GM23338 (cell line): ENCODE measurements around the gene LGALS13. TPM values are rescaled to one million over a fixed set of nuclear protein-coding genes. Genes with fewer than 3 reads are reported as not detected.

Source experiments
- ATAC-seq: fragments of 200-7000 bp; cut with Tn5 transposase; 3 replicates; pipeline ENCODE4 v1.9.1; 2020
- DNase-seq: peaks from one replicate; pipeline ENCODE4 v3.0.0-alpha.2; 2015; ENCODE audit warnings: low spot score
- H2AFZ ChIP-seq: fragments of 200-600 bp; sonication (generic); 2 replicates; pipeline ENCODE4 v1.8.0; 2016; ENCODE audit warnings: antibody characterized with exemption, mild to moderate bottlenecking, moderate library complexity
- H3F3A ChIP-seq: fragments of 200-600 bp; sonication (generic); replicated peaks from 2 replicates; pipeline ENCODE4 v1.8.0; 2017; ENCODE audit warnings: antibody characterized with exemption, mixed run types, low read depth
- H3K27ac ChIP-seq: fragments of 200-600 bp; sonication (generic); 2 replicates; pipeline ENCODE4 v1.6.1; 2016; ENCODE audit warnings: low read depth
- H3K27me3 ChIP-seq: fragments of 200-600 bp; sonication (generic); 2 replicates; pipeline ENCODE4 v1.8.0; 2016; ENCODE audit warnings: mild to moderate bottlenecking, mixed run types, moderate library complexity; ENCODE audit not compliant: insufficient read depth
- H3K36me3 ChIP-seq: fragments of 200-600 bp; sonication (generic); 2 replicates; pipeline ENCODE4 v1.8.0; 2016; ENCODE audit warnings: mild to moderate bottlenecking; ENCODE audit not compliant: insufficient read depth
- H3K4me1 ChIP-seq: fragments of 200-600 bp; sonication (generic); 2 replicates; pipeline ENCODE4 v1.8.0; 2016; ENCODE audit warnings: mild to moderate bottlenecking, moderate library complexity; ENCODE audit not compliant: insufficient read depth
- H3K4me2 ChIP-seq: fragments of 200-600 bp; sonication (generic); 2 replicates; pipeline ENCODE4 v1.7.1; 2017; ENCODE audit warnings: mixed run types
- H3K4me3 ChIP-seq: fragments of 200-600 bp; sonication (generic); 2 replicates; pipeline ENCODE4 v1.6.1; 2016; ENCODE audit warnings: mixed run types
- H3K79me2 ChIP-seq: fragments of 200-600 bp; sonication (generic); replicated peaks from 2 replicates; pipeline ENCODE4 v1.8.0; 2017; ENCODE audit warnings: mild to moderate bottlenecking; ENCODE audit not compliant: insufficient read depth
- H3K9me2 ChIP-seq: fragments of 200-600 bp; sonication (generic); 2 replicates; pipeline ENCODE4 v1.8.0; 2017; ENCODE audit not compliant: insufficient read depth
- H4K20me1 ChIP-seq: fragments of 200-600 bp; sonication (generic); replicated peaks from 2 replicates; pipeline ENCODE4 v1.8.0; 2017; ENCODE audit warnings: mild to moderate bottlenecking; ENCODE audit not compliant: insufficient read depth
- H3K27ac Mint-ChIP-seq: 2 replicates; pipeline ENCODE4 v1.8.0; 2020; ENCODE audit warnings: inconsistent platforms, mild to moderate bottlenecking, moderate library complexity, mixed read lengths
- H3K27me3 Mint-ChIP-seq: 3 replicates; pipeline ENCODE4 v1.8.0; 2022; ENCODE audit warnings: low read depth, mild to moderate bottlenecking, moderate library complexity, mixed read lengths, inconsistent platforms; ENCODE audit not compliant: insufficient read depth, poor library complexity
- H3K36me3 Mint-ChIP-seq: 3 replicates; pipeline ENCODE4 v1.8.0; 2021; ENCODE audit warnings: low read depth, mild to moderate bottlenecking, inconsistent platforms, moderate library complexity, mixed read lengths
- H3K4me1 Mint-ChIP-seq: 3 replicates; pipeline ENCODE4 v1.8.0; 2020; ENCODE audit warnings: mild to moderate bottlenecking, inconsistent platforms, mixed read lengths
- H3K4me3 Mint-ChIP-seq: 3 replicates; pipeline ENCODE4 v1.8.0; 2021; ENCODE audit warnings: moderate library complexity, mild to moderate bottlenecking, inconsistent platforms, mixed read lengths
- H3K9me3 Mint-ChIP-seq: 3 replicates; pipeline ENCODE4 v1.8.0; 2020; ENCODE audit warnings: moderate library complexity, mild to moderate bottlenecking, inconsistent platforms, mixed read lengths
- JUNB ChIP-seq: IDR thresholded peaks from one replicate; pipeline ENCODE4 v1.6.1; 2016; ENCODE audit warnings: antibody characterized with exemption; ENCODE audit not compliant: unreplicated experiment
- ZNF462 ChIP-seq: fragments of 250-450 bp; sonication (Bioruptor Pico); IDR thresholded peaks from 2 replicates; pipeline ENCODE4 v1.5.0; 2020; ENCODE audit warnings: mild to moderate bottlenecking, moderate library complexity
- polyA plus RNA-seq: library from polyadenylated mRNA; unstranded; fragments of >200 nt; fragmentation: Nextera tagmentation; extraction: Ambion mirVana; gene quantifications from 2 replicates; pipeline ENCODE4 v1.2.1, GENCODE V29; 2016
- total RNA-seq: library from RNA; depleted of rRNA; stranded (reverse); fragments of >200 nt; shearing (Covaris generic); gene quantifications from 2 replicates; pipeline ENCODE4 v1.2.3, GENCODE V29; 2014
- TF ChIP-seq, protein P1 (sequence below), 2 experiments: fragments of 200-600 bp in 1 of 2; sonication (generic) in 1 of 2; conservative IDR thresholded peaks; 2 replicates each; pipeline versions ENCODE4 v1.5.1 to v1.6.1; 2016 to 2017; ENCODE audit warnings: antibody characterized with exemption in 2 of 2, low read depth in 2 of 2, mild to moderate bottlenecking in 2 of 2, moderate library complexity in 1 of 2
- TF ChIP-seq, protein P2 (sequence below): IDR thresholded peaks from one replicate; pipeline ENCODE4 v1.6.1; 2018; ENCODE audit warnings: antibody characterized with exemption; ENCODE audit not compliant: unreplicated experiment

The LGALS13 gene
- total and polyA plus RNA-seq, 2 experiments from 2014 or later = not detected

DNA sequence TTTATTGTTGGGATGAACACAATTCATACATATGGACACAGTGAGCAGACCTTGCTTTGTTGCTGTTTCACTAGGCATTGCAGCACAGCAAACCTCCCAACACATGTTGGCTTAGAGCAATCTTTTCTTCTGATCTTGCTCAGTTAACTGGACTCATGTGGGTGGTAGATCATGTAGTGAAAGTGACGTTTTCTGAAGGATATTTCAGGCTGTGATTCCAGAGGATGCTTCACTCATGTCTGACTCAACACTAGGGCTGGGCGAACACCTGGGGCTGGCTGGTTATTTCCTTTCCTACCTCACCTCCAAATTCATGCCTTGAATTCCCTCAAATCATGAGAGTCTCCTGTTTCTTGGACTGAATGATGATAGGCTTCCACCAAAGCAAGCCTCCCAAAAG is 14.3 kb upstream of the LGALS13 start (continued):
- TF ChIP-seq, protein P1, sequence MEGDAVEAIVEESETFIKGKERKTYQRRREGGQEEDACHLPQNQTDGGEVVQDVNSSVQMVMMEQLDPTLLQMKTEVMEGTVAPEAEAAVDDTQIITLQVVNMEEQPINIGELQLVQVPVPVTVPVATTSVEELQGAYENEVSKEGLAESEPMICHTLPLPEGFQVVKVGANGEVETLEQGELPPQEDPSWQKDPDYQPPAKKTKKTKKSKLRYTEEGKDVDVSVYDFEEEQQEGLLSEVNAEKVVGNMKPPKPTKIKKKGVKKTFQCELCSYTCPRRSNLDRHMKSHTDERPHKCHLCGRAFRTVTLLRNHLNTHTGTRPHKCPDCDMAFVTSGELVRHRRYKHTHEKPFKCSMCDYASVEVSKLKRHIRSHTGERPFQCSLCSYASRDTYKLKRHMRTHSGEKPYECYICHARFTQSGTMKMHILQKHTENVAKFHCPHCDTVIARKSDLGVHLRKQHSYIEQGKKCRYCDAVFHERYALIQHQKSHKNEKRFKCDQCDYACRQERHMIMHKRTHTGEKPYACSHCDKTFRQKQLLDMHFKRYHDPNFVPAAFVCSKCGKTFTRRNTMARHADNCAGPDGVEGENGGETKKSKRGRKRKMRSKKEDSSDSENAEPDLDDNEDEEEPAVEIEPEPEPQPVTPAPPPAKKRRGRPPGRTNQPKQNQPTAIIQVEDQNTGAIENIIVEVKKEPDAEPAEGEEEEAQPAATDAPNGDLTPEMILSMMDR (conservative IDR thresholded peaks at IDR 0.05; ENCODE audit: low read depth in 2 of 2) = no peak
- TF ChIP-seq JUNB = no peak
- TF ChIP-seq ZNF462 = no peak

GRCh38 chr19:39590265-39590664 is 12.1 kb upstream of the LGALS13 start:
- H4K20me1 ChIP-seq = no peaks in the 10 kb centered on the region
- no peaks in the 10 kb centered on the region for H3K36me3 ChIP-seq
- H3K4me3 ChIP-seq = no peak overlapping the region
- peaks cover 9% of the 10 kb centered on the region for H3K27me3 Mint-ChIP-seq
- TF ChIP-seq, protein P2, sequence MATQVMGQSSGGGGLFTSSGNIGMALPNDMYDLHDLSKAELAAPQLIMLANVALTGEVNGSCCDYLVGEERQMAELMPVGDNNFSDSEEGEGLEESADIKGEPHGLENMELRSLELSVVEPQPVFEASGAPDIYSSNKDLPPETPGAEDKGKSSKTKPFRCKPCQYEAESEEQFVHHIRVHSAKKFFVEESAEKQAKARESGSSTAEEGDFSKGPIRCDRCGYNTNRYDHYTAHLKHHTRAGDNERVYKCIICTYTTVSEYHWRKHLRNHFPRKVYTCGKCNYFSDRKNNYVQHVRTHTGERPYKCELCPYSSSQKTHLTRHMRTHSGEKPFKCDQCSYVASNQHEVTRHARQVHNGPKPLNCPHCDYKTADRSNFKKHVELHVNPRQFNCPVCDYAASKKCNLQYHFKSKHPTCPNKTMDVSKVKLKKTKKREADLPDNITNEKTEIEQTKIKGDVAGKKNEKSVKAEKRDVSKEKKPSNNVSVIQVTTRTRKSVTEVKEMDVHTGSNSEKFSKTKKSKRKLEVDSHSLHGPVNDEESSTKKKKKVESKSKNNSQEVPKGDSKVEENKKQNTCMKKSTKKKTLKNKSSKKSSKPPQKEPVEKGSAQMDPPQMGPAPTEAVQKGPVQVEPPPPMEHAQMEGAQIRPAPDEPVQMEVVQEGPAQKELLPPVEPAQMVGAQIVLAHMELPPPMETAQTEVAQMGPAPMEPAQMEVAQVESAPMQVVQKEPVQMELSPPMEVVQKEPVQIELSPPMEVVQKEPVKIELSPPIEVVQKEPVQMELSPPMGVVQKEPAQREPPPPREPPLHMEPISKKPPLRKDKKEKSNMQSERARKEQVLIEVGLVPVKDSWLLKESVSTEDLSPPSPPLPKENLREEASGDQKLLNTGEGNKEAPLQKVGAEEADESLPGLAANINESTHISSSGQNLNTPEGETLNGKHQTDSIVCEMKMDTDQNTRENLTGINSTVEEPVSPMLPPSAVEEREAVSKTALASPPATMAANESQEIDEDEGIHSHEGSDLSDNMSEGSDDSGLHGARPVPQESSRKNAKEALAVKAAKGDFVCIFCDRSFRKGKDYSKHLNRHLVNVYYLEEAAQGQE = peak; percentile 88
- TF ChIP-seq, protein P1 (conservative IDR thresholded peaks at IDR 0.05; ENCODE audit: low read depth in 2 of 2) = no peak
- H3K9me2 ChIP-seq = no peaks in the 10 kb centered on the region; the same call in 1 of the 2 replicates
- no peaks in the 10 kb centered on the region for H3K4me1 ChIP-seq
- ATAC-seq (no peak; the same call in 1 of the 3 replicates), DNase-seq (peak; percentile 61)
- no peak overlapping the region for H2AFZ ChIP-seq
- H3K4me3 Mint-ChIP-seq = no peak overlapping the region
- no peaks in the 10 kb centered on the region for H3K36me3 Mint-ChIP-seq
- peaks cover 6% of the 10 kb centered on the region; the same call in 1 of the 2 replicates for H3K27me3 ChIP-seq
- no peaks in the 10 kb centered on the region for H3F3A ChIP-seq
- H3K4me1 Mint-ChIP-seq = no peaks in the 10 kb centered on the region
- no peak overlapping the region for H3K27ac Mint-ChIP-seq
- H3K79me2 ChIP-seq = no peaks in the 10 kb centered on the region
- H3K4me2 ChIP-seq = no peak overlapping the region
- H3K9me3 Mint-ChIP-seq = no peaks in the 10 kb centered on the region
- H3K27ac ChIP-seq = no peak overlapping the region
